Activated CD8-positive, alpha-beta memory T cell treated with anti-CD3 and anti-CD28 coated beads for 1 hour (primary cell): Measurements from ENCODE around the gene CYP2A13.
"Not testable (repeated sequence)": the region's sequence is repeated elsewhere in the genome, so short reads cannot be mapped to it uniquely, and the experiment has no call there.

Source experiments
- DNase-seq, 2 donors: peaks; one replicate each; pipeline ENCODE4 v3.0.0-alpha.2; 2020; ENCODE audit warnings: low read depth in 1 of 2; ENCODE audit errors: extremely low read depth in 1 of 2

CYP2A13 gene, protein sequence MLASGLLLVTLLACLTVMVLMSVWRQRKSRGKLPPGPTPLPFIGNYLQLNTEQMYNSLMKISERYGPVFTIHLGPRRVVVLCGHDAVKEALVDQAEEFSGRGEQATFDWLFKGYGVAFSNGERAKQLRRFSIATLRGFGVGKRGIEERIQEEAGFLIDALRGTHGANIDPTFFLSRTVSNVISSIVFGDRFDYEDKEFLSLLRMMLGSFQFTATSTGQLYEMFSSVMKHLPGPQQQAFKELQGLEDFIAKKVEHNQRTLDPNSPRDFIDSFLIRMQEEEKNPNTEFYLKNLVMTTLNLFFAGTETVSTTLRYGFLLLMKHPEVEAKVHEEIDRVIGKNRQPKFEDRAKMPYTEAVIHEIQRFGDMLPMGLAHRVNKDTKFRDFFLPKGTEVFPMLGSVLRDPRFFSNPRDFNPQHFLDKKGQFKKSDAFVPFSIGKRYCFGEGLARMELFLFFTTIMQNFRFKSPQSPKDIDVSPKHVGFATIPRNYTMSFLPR

DNA sequence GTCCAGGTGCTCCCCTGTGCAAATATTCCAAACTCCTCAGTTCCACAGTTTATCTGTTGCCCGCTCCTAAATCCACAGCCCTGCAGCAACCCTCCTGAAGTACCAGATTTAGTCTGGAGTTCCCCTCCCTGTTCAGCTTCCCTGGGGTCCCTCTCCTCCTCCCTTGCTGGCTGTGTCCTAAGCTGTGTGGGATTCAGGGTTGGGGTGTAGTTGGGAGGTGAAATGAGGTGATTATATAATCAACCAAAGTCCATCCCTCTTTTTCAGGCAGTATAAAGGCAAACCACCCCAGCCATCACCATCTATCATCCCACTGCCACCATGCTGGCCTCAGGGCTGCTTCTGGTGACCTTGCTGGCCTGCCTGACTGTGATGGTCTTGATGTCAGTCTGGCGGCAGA, at the start of gene CYP2A13:
CYP2A13 (plus strand) TSS at position 301 of the 400 bp plus-strand sequence; CDS start at position 322, 21 bp downstream.
- DNase-seq, result no peak

DNA sequence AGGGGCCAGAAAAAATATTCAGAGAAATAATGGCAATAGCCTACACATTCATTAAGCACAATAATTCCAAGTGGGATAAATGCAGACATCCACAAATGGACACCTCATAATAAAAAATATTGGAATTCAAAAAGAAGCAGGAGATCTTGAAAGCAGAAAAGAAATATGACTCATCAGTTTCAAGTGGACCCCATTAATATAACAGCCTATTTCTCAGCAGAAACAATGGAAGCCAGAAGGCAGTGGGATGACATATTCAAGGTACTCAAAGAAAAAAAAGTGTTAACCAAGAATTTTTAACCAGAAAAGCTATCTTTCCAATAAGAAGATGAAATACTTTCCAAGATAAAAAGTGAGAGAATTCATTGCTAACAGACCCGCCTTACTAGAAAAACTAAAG, 48.4 kb upstream of the CYP2A13 start:
- DNase-seq, result no peak

GRCh38 chr19:41045095-41045494, 43.2 kb upstream of the CYP2A13 start:
- DNase-seq, result not testable (repeated sequence)

DNA sequence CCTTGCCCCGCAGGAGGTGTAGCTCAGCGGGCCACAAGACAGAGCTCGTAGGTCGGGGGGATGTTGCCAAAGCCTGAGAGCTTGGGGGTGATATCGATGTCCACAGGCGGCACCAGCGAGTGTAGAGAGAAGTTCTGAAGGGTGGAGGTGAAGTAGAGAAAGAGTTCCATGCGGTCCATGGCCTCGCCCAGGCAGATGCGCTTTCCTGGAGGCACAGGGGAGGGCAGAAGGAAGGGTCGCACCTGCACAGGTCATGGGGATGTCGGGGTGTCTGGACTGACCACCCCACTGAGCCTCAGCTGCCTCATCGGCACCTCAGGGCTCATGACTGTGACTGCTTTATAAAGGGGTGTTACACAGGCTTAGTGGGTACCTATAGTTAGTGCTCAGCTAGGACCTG, 37.8 kb upstream of the CYP2A13 start:
- DNase-seq, result no peak

DNA sequence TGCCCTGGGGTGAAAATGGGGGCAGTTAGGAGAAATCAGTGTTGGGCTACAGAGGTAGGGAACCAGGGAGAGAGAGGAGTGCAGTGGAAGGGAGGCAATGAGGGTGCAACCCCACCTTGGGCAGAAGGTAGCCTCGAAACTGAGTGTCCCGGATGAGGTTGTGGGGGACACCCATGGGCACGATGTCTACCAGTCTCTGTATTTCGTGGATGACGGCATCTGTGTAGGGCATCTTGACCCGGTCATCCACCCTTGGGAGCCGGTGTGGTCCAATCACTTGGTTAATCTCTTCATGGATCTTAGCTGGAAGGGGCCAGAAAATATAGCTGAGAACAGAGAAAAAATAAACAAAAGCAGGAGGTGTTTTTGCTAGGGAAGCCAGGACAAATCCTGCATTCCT, 36.1 kb upstream of the CYP2A13 start:
- not testable (repeated sequence) for DNase-seq

GRCh38 chr19:41053331-41053730, 34.9 kb upstream of the CYP2A13 start:
- DNase-seq, result not testable (repeated sequence)

GRCh38 chr19:41064974-41065569, 23.2 kb upstream of the CYP2A13 start:
- no peak for DNase-seq

DNA sequence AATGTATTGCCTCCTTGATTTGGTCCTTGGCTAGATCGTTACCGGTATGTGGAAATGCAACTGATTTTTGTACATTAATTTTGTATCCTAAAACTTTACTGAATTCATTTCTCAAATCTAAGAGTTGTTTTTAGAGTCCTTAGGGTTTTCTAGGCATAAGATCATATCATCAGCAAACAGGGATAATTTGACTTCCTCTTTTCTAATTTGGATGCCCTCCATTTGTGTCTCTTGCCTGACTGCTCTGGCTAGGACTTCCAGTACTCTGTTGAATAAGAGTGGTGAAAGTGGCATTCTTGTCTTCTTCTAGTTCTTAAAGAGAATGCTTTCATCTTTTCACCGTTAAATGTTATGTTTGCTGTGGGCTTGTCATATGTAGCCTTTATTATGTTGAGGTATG, 12.0 kb upstream of the CYP2A13 start:
- no peak for DNase-seq

DNA sequence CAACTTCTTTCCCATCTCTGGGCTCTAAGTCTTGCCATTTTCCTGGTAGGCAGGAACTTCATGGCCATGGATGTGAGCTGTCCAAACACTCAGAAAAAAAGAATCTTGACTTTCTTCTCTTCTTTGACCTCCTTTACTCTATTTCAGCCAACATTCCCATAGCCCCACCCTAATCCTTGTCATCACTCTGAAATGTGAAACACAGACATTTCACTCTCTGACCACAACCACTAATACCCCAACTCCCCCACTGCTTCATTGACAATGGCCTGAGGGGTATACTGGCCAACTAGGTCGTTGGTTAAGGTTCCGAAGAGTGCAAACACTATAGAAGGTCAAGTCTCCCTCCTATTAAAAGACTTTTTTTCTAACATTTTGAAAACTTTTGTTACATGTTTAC, 4.7 kb upstream of the CYP2A13 start:
- DNase-seq, result no peak

DNA sequence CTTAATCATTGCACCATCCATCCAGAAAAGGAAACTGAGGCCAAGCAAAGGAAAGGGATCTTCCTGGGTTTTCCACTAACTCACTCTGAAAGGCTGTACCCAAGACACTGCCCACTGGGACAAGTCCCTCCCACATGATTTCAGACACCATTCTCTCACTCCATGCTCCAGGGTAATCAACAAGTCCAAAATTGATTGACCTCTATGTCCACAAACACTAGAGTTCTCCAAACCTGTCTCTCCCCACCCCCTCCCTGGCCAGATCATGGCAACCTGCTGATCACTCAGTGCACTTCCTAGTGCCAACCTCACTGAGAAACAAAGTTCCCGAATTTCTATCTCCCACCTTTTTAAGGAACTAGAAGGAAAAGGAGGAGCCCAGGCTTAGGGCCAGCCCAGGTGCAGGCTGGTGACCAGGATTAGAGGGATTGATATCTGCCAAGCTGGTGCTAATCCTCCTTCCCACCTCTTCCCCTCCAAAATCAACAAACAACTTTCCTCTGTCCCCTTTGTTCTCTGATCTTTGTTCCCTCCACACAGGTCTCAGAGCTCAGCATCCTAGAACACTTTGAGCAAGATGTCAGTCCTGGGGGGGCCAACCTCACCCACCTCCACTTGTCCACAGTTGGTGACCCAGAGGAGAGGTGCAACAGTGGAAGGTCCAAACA, 2.4 kb upstream of the CYP2A13 start:
- no peak for DNase-seq

DNA sequence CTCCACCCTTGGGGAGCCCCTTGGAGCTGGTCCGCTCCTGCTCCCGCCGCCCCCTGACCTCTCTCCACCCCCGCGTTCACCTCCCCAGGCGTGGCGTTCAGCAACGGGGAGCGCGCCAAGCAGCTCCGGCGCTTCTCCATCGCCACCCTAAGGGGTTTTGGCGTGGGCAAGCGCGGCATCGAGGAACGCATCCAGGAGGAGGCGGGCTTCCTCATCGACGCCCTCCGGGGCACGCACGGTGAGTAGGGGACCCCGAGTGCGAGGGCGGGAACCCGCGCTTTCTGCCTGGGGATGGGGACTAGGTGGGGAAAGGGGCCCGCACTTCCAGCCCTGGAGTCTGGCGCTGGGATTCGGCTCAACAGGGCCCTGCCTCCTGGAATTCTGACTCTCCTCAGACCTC, 1.7 kb downstream of the CYP2A13 start:
- DNase-seq, result no peak

DNA sequence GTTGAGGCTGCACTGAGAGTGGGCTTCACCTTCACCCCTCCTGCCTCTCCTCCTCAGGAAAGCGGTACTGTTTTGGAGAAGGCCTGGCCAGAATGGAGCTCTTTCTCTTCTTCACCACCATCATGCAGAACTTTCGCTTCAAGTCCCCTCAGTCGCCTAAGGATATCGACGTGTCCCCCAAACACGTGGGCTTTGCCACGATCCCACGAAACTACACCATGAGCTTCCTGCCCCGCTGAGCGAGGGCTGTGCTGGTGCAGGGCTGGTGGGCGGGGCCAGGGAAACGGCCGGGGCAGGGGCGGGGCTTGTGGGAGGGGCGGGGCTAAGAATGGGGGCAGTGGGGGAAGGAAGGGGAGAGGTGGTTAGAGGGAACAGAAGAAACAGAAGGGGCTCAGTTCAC, 7.5 kb downstream of the CYP2A13 start:
- DNase-seq, result no peak

DNA sequence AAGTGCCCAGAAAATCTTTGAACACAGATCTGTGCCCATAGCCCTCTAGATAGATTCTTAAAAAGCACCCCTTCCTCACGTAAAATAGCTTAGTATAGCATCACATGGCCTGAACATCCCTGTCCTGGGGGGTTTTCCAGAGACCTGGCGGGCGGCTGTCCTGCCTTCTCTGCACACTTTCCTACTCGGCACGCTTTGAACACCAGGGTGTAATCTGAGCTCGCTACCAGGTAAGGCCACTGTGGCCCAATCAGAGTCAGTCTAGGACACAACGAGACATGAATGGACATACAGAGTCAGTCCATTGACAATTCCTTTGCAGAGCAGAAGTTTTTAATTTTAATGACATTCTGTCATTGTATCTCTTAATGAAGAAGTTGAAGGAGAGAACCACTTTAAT, 8.1 kb downstream of the CYP2A13 start:
- DNase-seq, result no peak

GRCh38 chr19:41097302-41097701, 9.1 kb downstream of the CYP2A13 start:
- DNase-seq, result no peak

DNA sequence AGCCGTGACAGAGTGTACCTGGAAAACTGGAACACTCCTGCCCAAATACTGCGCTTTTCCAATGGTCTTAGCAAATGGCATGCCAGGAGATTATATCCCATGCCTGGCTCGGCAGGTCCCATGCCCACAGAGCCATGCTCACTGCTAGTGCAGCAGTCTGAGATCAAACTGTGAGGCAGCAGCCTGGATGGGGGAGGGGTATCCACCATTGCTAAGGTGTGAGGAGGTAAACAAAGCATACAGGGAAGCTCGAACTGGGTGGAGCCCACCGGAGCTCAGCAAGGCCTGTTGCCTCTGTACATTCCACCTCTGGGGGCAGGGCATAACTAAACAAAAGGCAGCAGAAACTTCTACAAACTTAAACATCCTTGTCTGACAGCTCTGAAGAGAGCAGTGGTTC, 10.5 kb downstream of the CYP2A13 start:
- DNase-seq, result no peak

DNA sequence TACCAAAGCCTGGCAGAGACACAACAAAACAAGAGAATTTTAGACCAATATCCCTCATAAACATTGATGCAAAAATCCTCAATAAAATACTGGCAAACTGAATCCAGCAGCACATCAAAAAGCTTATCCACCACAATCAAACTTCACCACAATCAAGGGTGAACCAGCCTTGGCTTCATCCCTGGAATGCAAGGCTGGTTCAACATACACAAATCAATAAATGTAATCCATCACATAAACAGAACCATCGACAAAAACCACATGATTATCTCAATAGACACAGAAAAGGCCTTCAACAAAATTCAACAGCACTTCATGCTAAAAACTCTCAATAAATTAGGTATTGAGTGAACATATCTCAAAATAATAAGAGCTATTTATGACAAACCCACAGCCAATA, 14.0 kb downstream of the CYP2A13 start:
- not testable (repeated sequence) for DNase-seq

- no peak for DNase-seq
Measured at GRCh38 chr19:41106177-41106576, 17.9 kb downstream of the CYP2A13 start.

DNA sequence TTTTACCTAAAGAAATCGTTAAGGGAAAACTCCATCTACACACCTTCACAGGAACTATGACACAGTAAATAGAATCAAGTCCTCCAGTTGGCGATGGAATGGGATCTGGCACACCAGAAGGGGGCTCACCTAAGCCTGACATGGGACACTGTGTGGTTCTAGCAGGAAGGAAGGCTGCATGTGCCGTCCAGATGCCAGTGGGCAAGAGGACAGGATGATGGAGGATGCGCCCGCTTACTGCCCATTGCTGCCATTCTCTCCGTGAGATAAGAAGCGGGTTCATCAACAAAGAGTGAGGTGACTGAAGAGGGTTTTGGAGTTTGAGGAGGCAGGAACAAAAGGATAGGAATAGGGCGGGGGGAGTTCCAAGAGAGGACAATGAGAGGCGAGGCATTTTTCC, 23.0 kb downstream of the CYP2A13 start:
- DNase-seq, result no peak

DNA sequence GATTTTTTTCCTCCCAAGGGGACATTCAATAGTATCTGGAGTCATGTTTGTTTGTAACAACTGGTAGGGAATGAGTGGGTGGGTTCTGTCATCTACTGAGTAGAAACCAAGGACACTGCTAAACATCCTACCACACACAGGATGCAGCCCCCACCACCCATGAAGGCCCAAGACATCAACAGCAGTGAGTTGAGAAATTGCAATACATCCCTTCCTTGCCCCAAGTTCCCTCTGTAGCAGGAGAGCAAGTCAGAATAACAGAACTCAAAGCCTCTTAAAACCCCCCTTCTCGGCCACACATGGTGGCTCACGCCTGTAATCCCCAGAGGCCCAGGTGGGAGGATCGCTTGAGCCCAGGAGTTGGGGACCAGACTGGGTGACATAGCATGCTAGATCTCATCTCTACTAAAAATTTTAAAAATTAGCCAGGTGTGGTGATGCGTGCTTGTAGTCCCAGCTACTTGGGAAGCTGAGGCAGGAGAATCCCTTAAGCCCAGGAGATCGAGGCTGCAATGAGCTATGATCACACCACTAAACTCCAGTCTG, 23.6 kb downstream of the CYP2A13 start:
- no peak for DNase-seq

DNA sequence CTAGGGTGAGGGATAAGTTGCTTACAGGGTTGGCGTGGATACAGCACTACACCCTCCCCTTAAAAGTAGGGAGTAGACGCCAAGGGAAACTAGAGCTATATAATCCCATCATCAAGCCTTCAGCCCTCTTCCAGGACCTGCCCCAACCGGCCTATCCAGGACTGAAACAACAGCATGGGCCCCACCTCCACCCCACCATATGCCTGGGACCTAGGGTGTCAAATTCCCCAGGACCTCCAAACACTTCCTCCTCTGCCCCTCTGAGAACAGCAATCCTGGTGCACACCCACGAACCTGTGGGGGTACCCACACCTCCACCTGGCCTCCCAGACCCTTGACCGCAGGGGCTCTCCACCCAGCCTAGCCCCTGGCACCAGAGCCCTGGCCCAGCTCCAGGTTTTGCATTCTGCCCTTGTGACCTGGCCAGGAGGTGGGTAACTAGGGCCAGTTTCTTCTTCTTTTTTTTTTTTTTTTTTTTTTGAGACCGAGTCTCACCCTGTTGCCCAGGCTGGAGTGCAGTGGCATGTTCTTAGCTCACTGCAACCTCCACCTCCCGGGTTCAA, 24.6 kb downstream of the CYP2A13 start:
- no peak for DNase-seq

DNA sequence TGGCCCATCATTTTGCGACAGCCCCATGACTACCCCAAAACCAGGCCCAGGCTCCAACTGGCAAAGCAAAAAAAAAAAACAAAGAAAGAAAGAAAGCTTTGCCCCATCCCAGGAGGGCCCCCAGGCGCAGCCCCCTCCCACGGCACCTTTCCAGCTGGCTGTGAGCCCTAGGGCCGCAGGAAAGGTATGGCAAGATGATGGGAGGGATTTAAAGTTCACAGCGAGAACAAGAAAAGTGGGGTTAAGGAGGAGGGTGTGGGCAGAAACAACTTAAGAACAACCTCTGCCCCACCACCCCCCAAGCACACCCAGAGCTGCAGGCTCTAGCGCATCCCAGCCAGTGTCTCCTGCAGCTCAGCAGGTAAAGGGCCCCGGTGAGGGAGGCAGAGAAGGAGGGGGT, 25.9 kb downstream of the CYP2A13 start, which contains the start of gene CYP2F1:
CYP2F1 (plus strand) TSS at position 301 of the 400 bp plus-strand sequence. CDS start 1,757 bp downstream, outside the sequence.
- no peak for DNase-seq
